NCI-H146 treated with DMSO at 0.1 percent for 48 hours (cell line): Measurements from ENCODE around the gene OR6K6.

Source experiments
- DNase-seq: peaks from one replicate; lab custom pipeline; 2025; ENCODE audit not compliant: unreplicated experiment; lab: John Stamatoyannopoulos, UW

The OR6K6 gene

DNA sequence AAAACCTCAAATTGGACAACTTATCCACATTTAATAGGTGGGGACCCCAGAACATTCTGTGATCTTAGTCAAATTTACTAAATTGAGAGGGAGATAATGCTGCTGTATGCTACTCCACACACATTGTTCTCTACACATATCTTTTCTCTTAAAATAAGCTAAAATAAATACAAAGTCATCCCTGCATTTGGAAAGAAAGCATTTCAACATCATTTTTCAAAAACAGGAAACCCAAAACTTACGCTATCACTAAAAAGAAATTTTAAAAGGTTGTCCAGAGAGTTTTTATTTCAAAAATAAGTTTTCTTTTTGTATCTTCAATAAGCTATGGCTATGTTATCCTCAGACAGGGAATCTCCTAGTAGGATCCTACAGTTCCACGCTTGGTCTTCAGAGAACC is 46.0 kb downstream of the OR6K6 start:
- no peak for DNase-seq

DNA sequence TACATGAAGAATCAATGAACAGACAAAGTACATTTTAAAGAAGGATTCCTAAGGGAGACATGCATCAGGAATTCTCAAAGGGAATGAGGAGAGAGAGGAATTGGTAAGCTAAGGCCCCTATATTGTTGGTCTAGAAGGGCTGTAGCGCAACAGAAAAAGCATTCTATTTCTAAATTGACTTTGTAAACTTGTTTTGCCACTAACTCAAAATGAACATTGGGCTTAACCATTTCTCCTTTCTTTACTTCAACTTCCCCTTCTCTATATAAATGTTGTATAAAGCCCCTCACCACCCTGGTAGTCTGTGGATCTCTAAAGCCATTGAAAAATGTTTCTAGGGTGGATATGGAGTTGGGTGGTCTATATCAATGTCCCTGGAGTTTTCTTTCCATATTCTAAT is 46.9 kb downstream of the OR6K6 start:
- no peak for DNase-seq

DNA sequence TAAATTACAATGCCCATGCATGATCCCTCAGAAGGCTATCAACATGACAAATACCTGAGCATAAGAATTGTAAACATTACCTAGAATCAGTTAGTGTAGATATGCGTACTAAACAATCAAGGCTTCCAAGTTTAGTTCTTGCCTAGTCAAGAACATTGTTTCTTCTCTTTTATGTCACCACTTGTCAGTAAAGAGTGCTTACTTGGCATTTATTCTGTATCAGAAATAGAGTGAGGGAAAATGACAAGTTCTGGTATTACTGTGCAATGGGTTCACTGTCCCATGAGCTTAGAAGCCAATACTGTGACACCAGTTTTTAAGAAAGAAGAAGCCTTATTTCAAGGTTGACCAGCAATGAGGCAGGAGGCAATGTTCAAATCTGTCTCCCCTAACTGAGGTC is 49.2 kb downstream of the OR6K6 start:
- no peak for DNase-seq
